Transverse colon (tissue), 4 donors: Measurements from ENCODE around the gene IFT122. TPM values are rescaled to one million over a fixed set of nuclear protein-coding genes. Genes with fewer than 3 reads are reported as not detected.
A peak's percentile ranks its signal among the peaks of the same experiment; 100 is the strongest.

Source experiments
- DNase-seq: peaks from one replicate; pipeline ENCODE4 v3.0.0-alpha.2; 2019
- H3K27ac ChIP-seq, 4 donors: fragments of 200-600 bp; sonication (generic); 2 replicates each; pipeline ENCODE4 v1.5.1; 2016 to 2018; ENCODE audit warnings: inconsistent platforms in 4 of 4
- H3K27me3 ChIP-seq: fragments of 200-600 bp; sonication (generic); 2 replicates; pipeline ENCODE4 v1.5.1; 2017; ENCODE audit warnings: inconsistent platforms
- H3K36me3 ChIP-seq, 4 donors: fragments of 200-600 bp; sonication (generic); 2 replicates each; pipeline ENCODE4 v1.5.1; 2017 to 2019; ENCODE audit warnings: inconsistent platforms in 4 of 4
- H3K4me1 ChIP-seq, 4 donors: fragments of 200-600 bp; sonication (generic); 2 replicates each; pipeline ENCODE4 v1.5.1; 2017 to 2020; ENCODE audit warnings: inconsistent platforms in 4 of 4
- H3K4me3 ChIP-seq, 4 donors: fragments of 200-600 bp; sonication (generic); 1 replicate in 1 of 4; 2 replicates in 3 of 4; pipeline versions ENCODE4 v1.5.1 to v1.6.1; 2017 to 2019; ENCODE audit warnings: inconsistent platforms in 4 of 4
- H3K9me3 ChIP-seq, 2 donors: fragments of 200-600 bp; sonication (generic); 2 replicates each; pipeline ENCODE4 v1.5.1; 2017 to 2019; ENCODE audit warnings: inconsistent platforms in 2 of 2
- CTCF ChIP-seq, 5 experiments: fragments of 200-600 bp in 3 of 5; fragments of 450-650 bp in 2 of 5; sonication (generic) in 3 of 5; IDR thresholded peaks; 1 replicate in 2 of 5; 2 replicates in 3 of 5; pipeline ENCODE4 v1.5.1; 2016 to 2017; ENCODE audit warnings: antibody characterized with exemption in 5 of 5, inconsistent platforms in 3 of 5, mild to moderate bottlenecking in 2 of 5, moderate library complexity in 1 of 5
- EP300 ChIP-seq: sonication (generic); formaldehyde crosslinking; IDR thresholded peaks from one replicate; pipeline ENCODE4 v1.6.1; 2017; ENCODE audit warnings: antibody characterized with exemption, low read depth
- POLR2A ChIP-seq: fragments of 450-650 bp; IDR thresholded peaks from one replicate; pipeline ENCODE4 v1.6.1; 2016; ENCODE audit warnings: antibody characterized with exemption, mild to moderate bottlenecking, moderate library complexity
- POLR2AphosphoS5 ChIP-seq, 3 donors: sonication (generic); formaldehyde crosslinking; IDR thresholded peaks; one replicate each; pipeline ENCODE4 v1.6.1; 2016; ENCODE audit warnings: antibody characterized with exemption in 3 of 3
- WGBS, 2 donors: methylation state at CpG; one replicate each; pipeline ENCODE4 v1.1.5; 2018; ENCODE audit warnings: low coverage in 1 of 2; 5-methylcytosine and 5-hydroxymethylcytosine counted together
- in situ Hi-C, 4 donors: fragments of 200-750 bp; cut with MboI; loops; one replicate each; pipeline versions ENCODE4 v1.15.0 to v1.15.1; 2017; ENCODE audit warnings: low sequenced_read_pairs in 3 of 4, low pct_ligation_motif_present in 1 of 4, low pct_unique_long_range_greater_than_20kb in 1 of 4
- intact Hi-C: fragments of 100-400 bp; cut with DNase I; formaldehyde crosslinking; loops from one replicate; pipeline ENCODE4 v1.15.1; 2023; ENCODE audit warnings: low total_unique reads
- total RNA-seq, 4 donors: library from RNA; depleted of rRNA; stranded (reverse); fragments of >200 nt; gene quantifications; one replicate each; pipeline ENCODE4 v1.1.0, GENCODE V29; 2016

IFT122 gene
- total RNA-seq, 4 donors from 2014 or later: 15.0 to 77.6 (median 16.7) TPM

GRCh38 chr3:129556890-129557547, 117.0 kb downstream of the IFT122 start:
- Histone ChIP-seq H3K27ac (no peak overlapping the region), H3K9me3 (no peaks in the 10 kb centered on the region), H3K4me1 (peaks cover 10 to 53% (median 24%) of the 10 kb centered on the region in 4 donors), H3K4me3 (no peak overlapping the region), H3K36me3 (no peaks in the 10 kb centered on the region), H3K27me3 (no peaks in the 10 kb centered on the region)
- DNase-seq: no peak
- TF ChIP-seq CTCF (IDR thresholded peaks at IDR 0.05) (no peak), EP300 (no peak)
- intact Hi-C loops: no loop called here
- in situ Hi-C loops: no loop called here
- WGBS, 2 donors: 90% methylated on average over 31 of the region's 31 CpGs; no CpG with 5 or more reads in 1 of the 2 donors

GRCh38 chr3:129557548-129557894, 117.5 kb downstream of the IFT122 start:
- Histone ChIP-seq H3K4me1 (peaks cover 10 to 53% (median 24%) of the 10 kb centered on the region in 4 donors), H3K27me3 (no peaks in the 10 kb centered on the region), H3K36me3 (no peaks in the 10 kb centered on the region), H3K4me3 (no peak overlapping the region), H3K27ac (peak overlapping the region in 2 of 4 donors; percentile 28 to 34), H3K9me3 (no peaks in the 10 kb centered on the region)
- WGBS, 2 donors: 61% methylated on average over 11 of the region's 11 CpGs; no CpG with 5 or more reads in 1 of the 2 donors
- intact Hi-C loops (no loop called here), in situ Hi-C loops (no loop called here)
- TF ChIP-seq CTCF (IDR thresholded peaks at IDR 0.05) (no peak), POLR2AphosphoS5 (IDR thresholded peaks at IDR 0.05) (no peak), POLR2A (no peak), EP300 (no peak)
- no peak for DNase-seq

GRCh38 chr3:129558081-129558771, 118.2 kb downstream of the IFT122 start:
- peaks cover 10 to 53% (median 24%) of the 10 kb centered on the region in 4 donors for H3K4me1 ChIP-seq
- H3K4me3 ChIP-seq: no peak overlapping the region
- H3K27me3 ChIP-seq: no peaks in the 10 kb centered on the region
- no peaks in the 10 kb centered on the region for H3K36me3 ChIP-seq
- TF ChIP-seq POLR2AphosphoS5 (IDR thresholded peaks at IDR 0.05) (no peak), EP300 (no peak), POLR2A (no peak), CTCF (IDR thresholded peaks at IDR 0.05) (no peak)
- intact Hi-C loops (loop anchor here (1.0 kb wide), 1 partner anchor 35 kb away; no protein-coding TSS in a partner anchor), in situ Hi-C loops (no loop called here)
- WGBS, 2 donors: 87% methylated on average over 15 of the region's 15 CpGs; no CpG with 5 or more reads in 1 of the 2 donors
- no peak for DNase-seq
- no peaks in the 10 kb centered on the region for H3K9me3 ChIP-seq
- H3K27ac ChIP-seq: peak overlapping the region in 3 of 4 donors; percentile 28 to 80 (median 34)

GRCh38 chr3:129558772-129559564, 118.9 kb downstream of the IFT122 start:
- no peak overlapping the region for H3K4me3 ChIP-seq
- WGBS, 2 donors: 78 to 100% methylated on average over 1 to 7 of the region's 11 CpGs
- peaks cover 10 to 52% (median 25%) of the 10 kb centered on the region in 4 donors for H3K4me1 ChIP-seq
- intact Hi-C loops (loop anchor here (1.0 kb wide), 1 partner anchor 34 kb away; no protein-coding TSS in a partner anchor), in situ Hi-C loops (no loop called here)
- no peak for TF ChIP-seq POLR2AphosphoS5 (IDR thresholded peaks at IDR 0.05)
- TF ChIP-seq POLR2A: no peak
- no peak for TF ChIP-seq CTCF (IDR thresholded peaks at IDR 0.05)
- no peaks in the 10 kb centered on the region for H3K9me3 ChIP-seq
- H3K27ac ChIP-seq: peak overlapping the region in 3 of 4 donors; percentile 34 to 83 (median 80)
- H3K27me3 ChIP-seq: no peaks in the 10 kb centered on the region
- no peaks in the 10 kb centered on the region for H3K36me3 ChIP-seq
- no peak for DNase-seq
